GM13976 (cell line): Measurements from ENCODE around the gene TMEM179.

Experiments used
- DNase-seq: peaks from one replicate; pipeline ENCODE4 v3.0.0; 2012; ENCODE audit warnings: low spot score
- in situ Hi-C: fragments of 300-500 bp; cut with MboI; formaldehyde crosslinking; loops from one replicate; pipeline ENCODE4 v1.12.0; 2022; ENCODE audit warnings: low sequenced_read_pairs, mixed read lengths, inconsistent platforms; ENCODE audit not compliant: unreplicated experiment
- TF ChIP-seq, protein P1 (sequence below): IDR thresholded peaks from 2 replicates; pipeline ENCODE4 v1.5.1; 2012; ENCODE audit warnings: borderline replicate concordance, mild to moderate bottlenecking; ENCODE audit not compliant: insufficient read depth; ENCODE audit errors: extremely low read depth, missing control alignments, control extremely low read depth

Gene TMEM179

DNA sequence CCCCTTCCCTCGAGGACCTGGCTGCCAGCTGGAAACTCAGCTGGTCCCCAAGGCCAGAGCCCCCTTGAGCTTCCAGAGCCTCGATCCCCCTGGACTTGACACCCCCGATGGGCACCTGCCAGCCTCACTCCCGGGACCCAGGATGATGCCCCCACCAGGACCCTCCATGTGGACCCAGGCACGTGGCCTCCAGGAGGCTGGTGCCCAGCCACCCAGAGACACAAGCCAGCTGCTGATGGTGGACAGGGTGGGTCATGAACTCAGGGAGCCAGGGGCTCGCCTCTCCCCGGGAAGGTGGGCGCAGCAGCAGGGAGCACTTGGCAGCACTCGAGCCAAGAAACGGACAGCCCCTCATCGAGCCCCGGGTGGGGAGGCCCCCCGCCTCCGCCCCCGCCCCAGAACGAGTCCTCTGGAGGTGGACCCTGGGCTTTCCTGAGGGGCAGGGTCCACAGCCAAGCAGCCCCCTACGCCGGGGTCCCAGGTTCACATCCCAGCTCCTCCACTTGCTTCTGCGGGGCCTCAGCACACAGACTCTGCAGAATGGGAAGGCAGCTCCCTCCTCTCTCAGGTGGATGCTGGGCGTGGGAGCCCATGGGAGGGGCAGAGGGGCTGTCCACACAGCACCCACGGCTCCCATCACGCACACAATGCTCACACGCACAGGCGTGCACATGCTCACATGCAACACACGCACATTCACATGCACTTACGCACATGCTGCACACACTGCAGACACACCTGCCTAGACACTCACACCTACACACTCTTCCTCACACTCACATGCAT lies 12.9 kb downstream of the TMEM179 start:
- TF ChIP-seq, protein P1, sequence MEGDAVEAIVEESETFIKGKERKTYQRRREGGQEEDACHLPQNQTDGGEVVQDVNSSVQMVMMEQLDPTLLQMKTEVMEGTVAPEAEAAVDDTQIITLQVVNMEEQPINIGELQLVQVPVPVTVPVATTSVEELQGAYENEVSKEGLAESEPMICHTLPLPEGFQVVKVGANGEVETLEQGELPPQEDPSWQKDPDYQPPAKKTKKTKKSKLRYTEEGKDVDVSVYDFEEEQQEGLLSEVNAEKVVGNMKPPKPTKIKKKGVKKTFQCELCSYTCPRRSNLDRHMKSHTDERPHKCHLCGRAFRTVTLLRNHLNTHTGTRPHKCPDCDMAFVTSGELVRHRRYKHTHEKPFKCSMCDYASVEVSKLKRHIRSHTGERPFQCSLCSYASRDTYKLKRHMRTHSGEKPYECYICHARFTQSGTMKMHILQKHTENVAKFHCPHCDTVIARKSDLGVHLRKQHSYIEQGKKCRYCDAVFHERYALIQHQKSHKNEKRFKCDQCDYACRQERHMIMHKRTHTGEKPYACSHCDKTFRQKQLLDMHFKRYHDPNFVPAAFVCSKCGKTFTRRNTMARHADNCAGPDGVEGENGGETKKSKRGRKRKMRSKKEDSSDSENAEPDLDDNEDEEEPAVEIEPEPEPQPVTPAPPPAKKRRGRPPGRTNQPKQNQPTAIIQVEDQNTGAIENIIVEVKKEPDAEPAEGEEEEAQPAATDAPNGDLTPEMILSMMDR: no peak
- no peak for DNase-seq
- in situ Hi-C loops: no loop called here

DNA sequence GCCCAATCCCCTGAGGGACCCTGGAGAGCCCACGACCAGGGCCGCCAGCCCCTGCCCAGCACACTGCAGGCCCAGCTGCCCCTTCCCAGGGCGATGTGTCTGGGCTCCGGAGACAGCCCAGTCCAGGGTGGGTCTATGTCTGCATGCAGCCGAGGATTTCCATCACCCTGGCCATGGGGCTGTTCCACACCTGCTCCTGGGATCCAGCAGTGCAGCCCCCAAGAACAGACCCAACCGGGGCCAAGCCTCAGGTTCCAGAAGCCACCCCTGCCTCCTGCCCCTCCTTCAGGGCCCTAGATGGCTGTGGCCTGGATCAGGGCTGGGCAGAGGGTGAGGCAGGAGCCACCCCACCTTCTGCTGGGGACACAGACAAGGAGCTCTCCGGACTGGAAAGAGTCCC lies 13.5 kb downstream of the TMEM179 start:
- TF ChIP-seq, protein P1: no peak
- in situ Hi-C loops: no loop called here
- DNase-seq: no peak

DNA sequence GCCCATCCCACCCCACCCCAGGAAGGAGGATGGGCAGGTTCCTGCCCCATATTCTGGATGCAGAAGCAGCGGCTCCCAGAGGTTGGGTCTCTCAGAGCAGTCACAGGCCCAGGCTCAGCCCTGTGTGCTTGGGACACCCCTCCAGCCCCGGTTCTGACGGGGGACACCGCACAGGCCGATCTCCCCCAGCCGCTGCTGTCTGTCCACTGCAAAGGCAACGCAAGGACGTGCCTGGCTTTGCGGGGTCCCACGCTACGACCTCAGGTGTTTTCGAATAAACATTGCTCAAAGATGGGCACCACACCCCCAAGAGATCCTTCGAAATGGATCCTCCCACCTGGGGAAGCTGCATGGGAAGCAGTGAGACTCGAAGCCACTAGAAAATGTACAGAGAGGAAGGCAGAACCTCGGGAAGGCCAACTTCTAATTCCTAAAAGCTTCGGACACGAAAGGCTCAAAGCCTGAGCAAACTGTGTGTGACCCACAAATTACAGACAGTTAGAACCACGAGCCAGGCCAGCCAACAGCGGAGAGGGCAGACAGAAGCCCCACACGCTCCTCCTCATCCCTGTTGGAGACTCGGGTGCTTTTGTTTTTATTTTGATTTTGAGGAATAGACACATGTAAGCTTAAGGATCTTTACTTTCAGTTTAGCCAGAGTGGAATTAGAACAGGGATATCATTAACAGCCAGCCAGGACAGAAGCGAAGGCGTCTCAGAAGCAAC lies 14.2 kb downstream of the TMEM179 start:
- in situ Hi-C loops: no loop called here
- TF ChIP-seq, protein P1: no peak
- no peak for DNase-seq

DNA sequence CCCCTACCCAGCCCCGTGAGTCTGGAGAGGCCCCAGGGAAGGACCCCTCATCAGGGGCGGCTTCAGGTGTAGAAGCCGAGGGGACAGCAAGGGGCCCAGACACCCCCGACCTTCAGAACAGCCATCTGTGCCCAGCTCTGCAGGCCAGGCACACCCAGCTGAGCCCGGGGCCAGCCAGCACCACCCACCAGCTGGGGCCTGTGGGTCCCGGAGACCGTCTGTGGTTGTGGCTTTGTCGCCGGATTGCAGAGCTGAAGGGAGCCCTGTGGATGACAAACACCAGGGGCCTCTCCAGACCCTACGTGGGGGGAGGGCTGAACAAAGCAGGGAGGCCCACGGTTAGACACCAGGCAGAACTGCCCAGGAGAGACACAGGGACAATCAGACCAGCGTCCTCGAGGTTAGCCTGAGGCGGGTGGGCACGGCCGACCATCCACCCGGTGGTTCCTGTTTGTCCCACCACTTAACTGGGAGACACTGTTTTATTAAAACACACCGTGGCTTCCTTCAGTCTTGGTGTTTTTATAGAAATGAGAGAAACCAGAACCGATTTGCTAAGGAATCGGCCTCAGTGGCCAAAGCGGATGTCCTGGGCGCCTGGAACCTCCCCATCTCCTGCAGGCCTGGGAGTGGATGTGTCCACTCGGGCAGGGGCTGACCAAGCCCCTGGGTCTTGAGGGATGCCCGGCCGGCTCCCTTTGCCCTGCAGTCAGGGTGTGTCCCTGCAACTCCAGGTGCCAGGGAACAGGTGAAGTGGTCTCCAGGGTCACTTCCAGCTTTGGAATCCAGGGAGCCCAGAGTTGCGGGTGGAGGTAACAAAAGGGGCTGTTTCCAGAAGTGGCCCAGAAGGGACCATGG lies 15.0 kb downstream of the TMEM179 start:
- in situ Hi-C loops: no loop called here
- TF ChIP-seq, protein P1: no peak
- no peak for DNase-seq

DNA sequence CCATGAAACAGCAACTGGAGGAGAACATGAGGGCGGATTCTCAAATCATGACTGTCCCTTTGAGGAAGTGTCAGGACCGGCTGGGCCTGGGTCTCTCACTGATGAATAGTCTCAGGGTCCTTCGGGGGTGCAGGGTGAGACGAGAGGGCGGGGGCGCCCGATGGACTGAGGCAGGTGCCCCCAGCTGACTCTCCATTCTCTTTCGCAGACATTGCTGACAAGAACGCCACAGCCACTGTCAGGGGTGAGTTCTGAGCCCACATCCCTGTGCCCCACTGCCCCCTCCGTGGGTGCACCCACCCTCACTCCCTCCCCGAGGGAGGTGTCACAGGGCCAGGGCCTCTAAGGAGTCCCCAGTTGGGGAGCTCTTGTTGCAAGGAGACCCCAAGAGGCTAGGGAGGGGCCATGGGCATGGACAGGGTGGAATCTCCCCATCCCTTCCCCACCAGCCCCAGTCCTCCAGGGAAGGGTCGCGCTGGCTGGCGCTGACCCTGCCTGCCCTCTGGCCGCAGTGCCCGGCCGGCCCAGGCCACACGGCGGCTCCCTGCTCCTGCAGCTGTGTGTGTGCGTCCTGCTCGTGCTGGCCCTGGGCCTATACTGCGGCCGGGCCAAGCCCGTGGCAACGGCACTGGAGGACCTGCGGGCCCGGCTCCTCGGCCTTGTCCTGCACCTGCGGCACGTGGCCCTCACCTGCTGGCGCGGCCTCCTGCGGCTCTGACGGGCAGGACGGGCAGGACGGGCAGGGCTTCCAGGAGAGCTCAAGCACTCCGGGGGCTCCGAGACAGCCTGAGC lies 16.3 kb downstream of the TMEM179 start:
- TF ChIP-seq, protein P1: no peak
- no peak for DNase-seq
- in situ Hi-C loops: no loop called here
